Activated naive CD4-positive, alpha-beta T cell treated with Interleukin-2 at 50 U/mL for 16 hours (primary cell): ENCODE measurements around the gene RGS6.

ENCODE experiments used
- DNase-seq: peaks from one replicate; pipeline ENCODE4 v3.0.0-alpha.2; 2020

RGS6 gene

GRCh38 chr14:72256055-72256454, 323.8 kb downstream of the RGS6 start:
- DNase-seq, result no peak

GRCh38 chr14:72261068-72261467, 328.8 kb downstream of the RGS6 start:
- DNase-seq, result no peak

- no peak for DNase-seq
Measured at GRCh38 chr14:72262771-72263170, 330.5 kb downstream of the RGS6 start.

- no peak for DNase-seq
Measured at GRCh38 chr14:72264716-72265115, 332.5 kb downstream of the RGS6 start.

- no peak for DNase-seq
Measured at GRCh38 chr14:72270147-72270727, 338.0 kb downstream of the RGS6 start.

- no peak for DNase-seq
Measured at GRCh38 chr14:72270749-72271148, 338.5 kb downstream of the RGS6 start.

- DNase-seq, result no peak
Measured at GRCh38 chr14:72275242-72275641, 343.0 kb downstream of the RGS6 start.

GRCh38 chr14:72278316-72278715, 346.1 kb downstream of the RGS6 start:
- no peak for DNase-seq

GRCh38 chr14:72284176-72284575, 351.9 kb downstream of the RGS6 start:
- no peak for DNase-seq

- DNase-seq, result no peak
Measured at GRCh38 chr14:72290241-72290640, 358.0 kb downstream of the RGS6 start.

GRCh38 chr14:72291908-72292688, 359.9 kb downstream of the RGS6 start:
- DNase-seq, result no peak

- DNase-seq, result no peak
Measured at GRCh38 chr14:72292689-72293024, 360.4 kb downstream of the RGS6 start.

GRCh38 chr14:72301352-72301751, 369.1 kb downstream of the RGS6 start:
- DNase-seq, result no peak

- no peak for DNase-seq
Measured at GRCh38 chr14:72303930-72304329, 371.7 kb downstream of the RGS6 start.

GRCh38 chr14:72305561-72305960, 373.3 kb downstream of the RGS6 start:
- no peak for DNase-seq

- no peak for DNase-seq
Measured at GRCh38 chr14:72308967-72309485, 376.8 kb downstream of the RGS6 start.

GRCh38 chr14:72311116-72311515, 378.9 kb downstream of the RGS6 start:
- no peak for DNase-seq

GRCh38 chr14:72311516-72311915, 379.3 kb downstream of the RGS6 start:
- DNase-seq, result no peak

GRCh38 chr14:72314808-72315435, 382.7 kb downstream of the RGS6 start:
- DNase-seq, result no peak

- no peak for DNase-seq
Measured at GRCh38 chr14:72315714-72316113, 383.5 kb downstream of the RGS6 start.

GRCh38 chr14:72318648-72319047, 386.4 kb downstream of the RGS6 start:
- DNase-seq, result no peak

GRCh38 chr14:72332046-72332445, 399.8 kb downstream of the RGS6 start:
- DNase-seq, result no peak

GRCh38 chr14:72332871-72333270, 400.6 kb downstream of the RGS6 start:
- no peak for DNase-seq

- DNase-seq, result no peak
Measured at GRCh38 chr14:72333357-72333756, 401.1 kb downstream of the RGS6 start.
